ENCODE results near the gene NEU2.

- TF ChIP-seq CTCF (conservative IDR thresholded peaks at IDR 0.05; ENCODE audit: low read length), result no peak
- no peak for TF ChIP-seq EZH2phosphoT487 (IDR thresholded peaks at IDR 0.05; ENCODE audit: borderline replicate concordance)
Measured at GRCh38 chr2:233075141-233075965, 42.9 kb downstream of the NEU2 start.

All from Loucy (cell line).